Ishikawa (cell line): ENCODE data around the gene IQSEC3.

Source experiments
- CEBPB ChIP-seq: IDR thresholded peaks from 2 replicates; pipeline ENCODE4 v1.6.1; 2012
- CREB1 ChIP-seq: IDR thresholded peaks from 2 replicates; pipeline ENCODE4 v1.6.1; 2012; ENCODE audit warnings: low read depth
- EGR1 ChIP-seq: IDR thresholded peaks from 2 replicates; pipeline ENCODE4 v1.6.1; 2012
- EP300 ChIP-seq: IDR thresholded peaks from 2 replicates; pipeline ENCODE4 v1.6.1; 2012; ENCODE audit warnings: borderline replicate concordance
- FOXM1 ChIP-seq: IDR thresholded peaks from 2 replicates; pipeline ENCODE4 v1.6.1; 2012; ENCODE audit warnings: low read depth, borderline replicate concordance
- RAD21 ChIP-seq: IDR thresholded peaks from 2 replicates; pipeline ENCODE4 v1.6.1; 2012; ENCODE audit warnings: low read depth
- TAF1 ChIP-seq: IDR thresholded peaks from 2 replicates; pipeline ENCODE4 v1.6.1; 2012; ENCODE audit warnings: low read depth, mild to moderate bottlenecking
- TCF12 ChIP-seq: IDR thresholded peaks from 2 replicates; pipeline ENCODE4 v1.6.1; 2012; ENCODE audit warnings: low read depth
- YY1 ChIP-seq: IDR thresholded peaks from 2 replicates; pipeline ENCODE4 v1.6.1; 2012; ENCODE audit warnings: low read depth
- ZBTB7A ChIP-seq: IDR thresholded peaks from 2 replicates; pipeline ENCODE4 v1.6.1; 2012; ENCODE audit warnings: low read depth
- TF ChIP-seq, protein P1 (sequence below): IDR thresholded peaks from 2 replicates; pipeline ENCODE4 v1.6.1; 2012
- TF ChIP-seq, protein P2 (sequence below): IDR thresholded peaks from 2 replicates; pipeline ENCODE4 v1.6.1; 2012
- TF ChIP-seq, protein P3 (sequence below): IDR thresholded peaks from 2 replicates; pipeline ENCODE4 v1.6.1; 2012; ENCODE audit warnings: low read depth, mild to moderate bottlenecking

- no peak for TF ChIP-seq YY1
- no peak for TF ChIP-seq CEBPB
- no peak for TF ChIP-seq RAD21
- no peak for TF ChIP-seq EGR1
- TF ChIP-seq, protein P1, sequence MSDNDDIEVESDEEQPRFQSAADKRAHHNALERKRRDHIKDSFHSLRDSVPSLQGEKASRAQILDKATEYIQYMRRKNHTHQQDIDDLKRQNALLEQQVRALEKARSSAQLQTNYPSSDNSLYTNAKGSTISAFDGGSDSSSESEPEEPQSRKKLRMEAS, result no peak
- no peak for TF ChIP-seq ZBTB7A
- no peak for TF ChIP-seq TAF1
- TF ChIP-seq EP300, result no peak
- TF ChIP-seq, protein P2, sequence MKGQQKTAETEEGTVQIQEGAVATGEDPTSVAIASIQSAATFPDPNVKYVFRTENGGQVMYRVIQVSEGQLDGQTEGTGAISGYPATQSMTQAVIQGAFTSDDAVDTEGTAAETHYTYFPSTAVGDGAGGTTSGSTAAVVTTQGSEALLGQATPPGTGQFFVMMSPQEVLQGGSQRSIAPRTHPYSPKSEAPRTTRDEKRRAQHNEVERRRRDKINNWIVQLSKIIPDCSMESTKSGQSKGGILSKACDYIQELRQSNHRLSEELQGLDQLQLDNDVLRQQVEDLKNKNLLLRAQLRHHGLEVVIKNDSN, result no peak
- TF ChIP-seq, protein P3, sequence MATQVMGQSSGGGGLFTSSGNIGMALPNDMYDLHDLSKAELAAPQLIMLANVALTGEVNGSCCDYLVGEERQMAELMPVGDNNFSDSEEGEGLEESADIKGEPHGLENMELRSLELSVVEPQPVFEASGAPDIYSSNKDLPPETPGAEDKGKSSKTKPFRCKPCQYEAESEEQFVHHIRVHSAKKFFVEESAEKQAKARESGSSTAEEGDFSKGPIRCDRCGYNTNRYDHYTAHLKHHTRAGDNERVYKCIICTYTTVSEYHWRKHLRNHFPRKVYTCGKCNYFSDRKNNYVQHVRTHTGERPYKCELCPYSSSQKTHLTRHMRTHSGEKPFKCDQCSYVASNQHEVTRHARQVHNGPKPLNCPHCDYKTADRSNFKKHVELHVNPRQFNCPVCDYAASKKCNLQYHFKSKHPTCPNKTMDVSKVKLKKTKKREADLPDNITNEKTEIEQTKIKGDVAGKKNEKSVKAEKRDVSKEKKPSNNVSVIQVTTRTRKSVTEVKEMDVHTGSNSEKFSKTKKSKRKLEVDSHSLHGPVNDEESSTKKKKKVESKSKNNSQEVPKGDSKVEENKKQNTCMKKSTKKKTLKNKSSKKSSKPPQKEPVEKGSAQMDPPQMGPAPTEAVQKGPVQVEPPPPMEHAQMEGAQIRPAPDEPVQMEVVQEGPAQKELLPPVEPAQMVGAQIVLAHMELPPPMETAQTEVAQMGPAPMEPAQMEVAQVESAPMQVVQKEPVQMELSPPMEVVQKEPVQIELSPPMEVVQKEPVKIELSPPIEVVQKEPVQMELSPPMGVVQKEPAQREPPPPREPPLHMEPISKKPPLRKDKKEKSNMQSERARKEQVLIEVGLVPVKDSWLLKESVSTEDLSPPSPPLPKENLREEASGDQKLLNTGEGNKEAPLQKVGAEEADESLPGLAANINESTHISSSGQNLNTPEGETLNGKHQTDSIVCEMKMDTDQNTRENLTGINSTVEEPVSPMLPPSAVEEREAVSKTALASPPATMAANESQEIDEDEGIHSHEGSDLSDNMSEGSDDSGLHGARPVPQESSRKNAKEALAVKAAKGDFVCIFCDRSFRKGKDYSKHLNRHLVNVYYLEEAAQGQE, result no peak
- no peak for TF ChIP-seq CREB1
- no peak for TF ChIP-seq TCF12
- TF ChIP-seq FOXM1, result no peak
Observed at GRCh38 chr12:125075-125474, 58.5 kb downstream of the IQSEC3 start.
